MM.1S (cell line): ENCODE results near the gene ITPRIPL2.

Source experiments
- CTCF ChIP-seq: fragments of 300-600 bp; sonication (generic); IDR thresholded peaks from 2 replicates; pipeline ENCODE4 v1.5.1; 2016; ENCODE audit warnings: antibody characterized with exemption, low read length, mixed read lengths
- EZH2 ChIP-seq: fragments of 300-600 bp; sonication (generic); optimal IDR thresholded peaks from 2 replicates; pipeline ENCODE3; 2017; ENCODE audit warnings: low read depth, mild to moderate bottlenecking, antibody characterized with exemption, low read length, mixed read lengths
- EZH2phosphoT487 ChIP-seq: fragments of 300-600 bp; sonication (generic); IDR thresholded peaks from 2 replicates; pipeline ENCODE4 v1.6.1; 2018; ENCODE audit warnings: antibody characterized with exemption, low read length

GRCh38 chr16:19098173-19098572 lies 15.6 kb upstream of the ITPRIPL2 start:
- no peak for TF ChIP-seq CTCF
- no peak for TF ChIP-seq EZH2
- no peak for TF ChIP-seq EZH2phosphoT487
